HCT116 (cell line): Measurements from ENCODE around the gene TARS3. TPM values are rescaled to one million over a fixed set of nuclear protein-coding genes. Genes with fewer than 3 reads are reported as not detected.

Experiments
- ATAC-seq: fragments of 200-7000 bp; cut with Tn5 transposase; 2 replicates; pipeline ENCODE4 v1.9.1; 2020; ENCODE audit warnings: mild to moderate bottlenecking, moderate library complexity
- BruUV-seq: library from RNA; stranded (reverse); fragments of 400-500 nt; replicated peaks from 2 replicates; lab custom pipeline; 2021; lab: Mats Ljungman, UMichigan
- CTCF ChIA-PET: fragments of 300-600 bp; sonication (Branson Sonifier 250); formaldehyde crosslinking; loops from one replicate; lab custom pipeline; 2021; ENCODE audit warnings: antibody characterized with exemption; lab: Charles Lee
- POLR2A ChIA-PET: fragments of 300-600, 350-600 bp; sonication (Branson Sonifier 250); formaldehyde crosslinking; loops from one replicate; lab custom pipeline; 2021; ENCODE audit warnings: antibody characterized with exemption; lab: Charles Lee
- RAD21 ChIA-PET, 2 experiments: fragments of 300-600 bp; sonication (Branson Sonifier 250); formaldehyde crosslinking; loops; one replicate each; lab custom pipeline; 2023; ENCODE audit warnings: low total read pairs in 2 of 2; ENCODE audit not compliant: uncharacterized antibody in 2 of 2, unreplicated experiment in 2 of 2, low non-redundant PET in 1 of 2; lab: Charles Lee
- DNase-seq: peaks from one replicate; pipeline ENCODE4 v3.0.0-alpha.2; 2010; ENCODE audit warnings: low read depth, low spot score
- H2AFZ ChIP-seq: fragments of 200-600 bp; shearing (Covaris generic), sonication (generic); 2 replicates; pipeline ENCODE4 v1.6.1; 2017; ENCODE audit warnings: low read depth, mixed run types, mixed read lengths, antibody characterized with exemption, low read length; ENCODE audit not compliant: poor library complexity, severe bottlenecking
- H3K27ac ChIP-seq: 2 replicates; pipeline ENCODE4 v1.5.1; 2012; ENCODE audit warnings: low read depth, low read length
- H3K27me3 ChIP-seq: fragments of 200-600 bp; sonication (generic); 2 replicates; pipeline ENCODE4 v1.6.1; 2016; ENCODE audit warnings: mixed run types, low read length, mixed read lengths; ENCODE audit not compliant: insufficient read depth
- H3K36me3 ChIP-seq, 2 experiments: fragments of 200-500 bp in 1 of 2; fragments of 200-600 bp in 1 of 2; sonication (Bioruptor generic) in 1 of 2; sonication (generic) in 1 of 2; 2 replicates each; pipeline versions ENCODE4 v1.5.1 to v1.6.1; 2014 to 2016; ENCODE audit warnings: low read length in 2 of 2, inconsistent platforms in 1 of 2, mixed read lengths in 1 of 2, mixed run types in 1 of 2; ENCODE audit not compliant: insufficient read depth in 2 of 2, control insufficient read depth in 1 of 2
- H3K4me1 ChIP-seq, 2 experiments: fragments of 200-600 bp in 1 of 2; sonication (generic) in 1 of 2; 2 replicates each; pipeline versions ENCODE4 v1.5.1 to v1.6.1; 2012 to 2017; ENCODE audit warnings: low read length in 2 of 2, inconsistent platforms in 1 of 2, mild to moderate bottlenecking in 1 of 2, mixed read lengths in 1 of 2, mixed run types in 1 of 2, moderate library complexity in 1 of 2; ENCODE audit not compliant: insufficient read depth in 2 of 2, control insufficient read depth in 1 of 2
- H3K4me2 ChIP-seq: fragments of 200-600 bp; sonication (generic); 2 replicates; pipeline ENCODE4 v1.6.1; 2017; ENCODE audit warnings: mixed run types, low read length, mixed read lengths
- H3K4me3 ChIP-seq, 2 experiments: fragments of 200-600 bp in 1 of 2; sonication (generic) in 1 of 2; replicated peaks in 1 of 2; 2 replicates each; pipeline ENCODE4 v1.5.1; 2011 to 2016; ENCODE audit warnings: low read length in 2 of 2, control low read depth in 1 of 2, low read depth in 1 of 2, mild to moderate bottlenecking in 1 of 2, mixed read lengths in 1 of 2, mixed run types in 1 of 2
- H3K79me2 ChIP-seq: fragments of 200-600 bp; sonication (generic); 2 replicates; pipeline ENCODE4 v1.6.1; 2017; ENCODE audit warnings: mild to moderate bottlenecking, mixed run types, low read length, moderate library complexity, mixed read lengths; ENCODE audit not compliant: insufficient read depth
- H3K9ac ChIP-seq: fragments of 200-600 bp; sonication (generic); 2 replicates; pipeline ENCODE4 v1.6.1; 2016; ENCODE audit warnings: low read length, mixed read lengths
- H3K9me2 ChIP-seq: fragments of 200-600 bp; sonication (generic), shearing (Covaris generic); 2 replicates; pipeline ENCODE4 v1.6.1; 2017; ENCODE audit warnings: mixed run types, mild to moderate bottlenecking, moderate library complexity; ENCODE audit not compliant: insufficient read depth
- H3K9me3 ChIP-seq, 2 experiments: fragments of 200-500 bp in 1 of 2; fragments of 200-600 bp in 1 of 2; sonication (Bioruptor generic) in 1 of 2; sonication (generic) in 1 of 2; 2 replicates each; pipeline ENCODE4 v1.6.1; 2014 to 2017; ENCODE audit warnings: low read length in 2 of 2, mixed read lengths in 2 of 2, inconsistent platforms in 1 of 2, low read depth in 1 of 2, mild to moderate bottlenecking in 1 of 2, mixed run types in 1 of 2, moderate library complexity in 1 of 2; ENCODE audit not compliant: control insufficient read depth in 1 of 2, insufficient read depth in 1 of 2
- H4K20me1 ChIP-seq: fragments of 200-600 bp; sonication (generic), shearing (Covaris generic); 2 replicates; pipeline ENCODE4 v1.6.1; 2017; ENCODE audit warnings: mixed run types, mild to moderate bottlenecking, moderate library complexity; ENCODE audit not compliant: insufficient read depth
- CBX3 ChIP-seq: IDR thresholded peaks from 2 replicates; pipeline ENCODE4 v1.6.1; 2012; ENCODE audit warnings: low read depth
- EGR1 ChIP-seq: IDR thresholded peaks from 2 replicates; pipeline ENCODE4 v1.6.1; 2012; ENCODE audit warnings: low read depth
- ELF1 ChIP-seq: IDR thresholded peaks from 2 replicates; pipeline ENCODE4 v1.6.1; 2012; ENCODE audit warnings: low read depth, borderline replicate concordance
- EZH2 ChIP-seq: fragments of 200-600 bp; sonication (generic); IDR thresholded peaks from 2 replicates; pipeline ENCODE4 v1.6.1; 2017; ENCODE audit warnings: antibody characterized with exemption, mixed run types
- EZH2phosphoT487 ChIP-seq: fragments of 200-600 bp; IDR thresholded peaks from 2 replicates; pipeline ENCODE4 v1.6.1; 2018; ENCODE audit warnings: antibody characterized with exemption, borderline replicate concordance
- FOSL1 ChIP-seq: IDR thresholded peaks from 2 replicates; pipeline ENCODE4 v1.6.1; 2012; ENCODE audit warnings: low read depth
- JUND ChIP-seq: IDR thresholded peaks from 2 replicates; pipeline ENCODE4 v1.6.1; 2012
- MAX ChIP-seq: IDR thresholded peaks from 2 replicates; pipeline ENCODE4 v1.6.1; 2012
- POLR2A ChIP-seq: IDR thresholded peaks from 2 replicates; pipeline ENCODE4 v1.7.0; 2011; ENCODE audit warnings: borderline replicate concordance; ENCODE audit not compliant: insufficient read depth, insufficient read length; ENCODE audit errors: extremely low read depth
- POLR2AphosphoS5 ChIP-seq: IDR thresholded peaks from 2 replicates; pipeline ENCODE4 v1.6.1; 2011; ENCODE audit warnings: mild to moderate bottlenecking, low read depth, low read length, moderate library complexity
- RAD21 ChIP-seq: IDR thresholded peaks from 2 replicates; pipeline ENCODE4 v1.6.1; 2012; ENCODE audit warnings: low read depth, mild to moderate bottlenecking
- SIN3A ChIP-seq: IDR thresholded peaks from 2 replicates; pipeline ENCODE4 v1.6.1; 2012; ENCODE audit warnings: low read depth
- ZBTB33 ChIP-seq: IDR thresholded peaks from 2 replicates; pipeline ENCODE4 v1.6.1; 2011; ENCODE audit warnings: mild to moderate bottlenecking, low read length, moderate library complexity; ENCODE audit not compliant: insufficient replicate concordance; ENCODE audit errors: extremely low read depth
- ZFX ChIP-seq: fragments of 450-650 bp; IDR thresholded peaks from 2 replicates; pipeline ENCODE4 v1.6.1; 2017
- intact Hi-C: fragments of 100-400 bp; cut with micrococcal nuclease; formaldehyde crosslinking; loops from 2 replicates; pipeline ENCODE4 v1.10.0; 2022
- total RNA-seq: library from RNA; stranded (reverse); gene quantifications from one replicate; pipeline ENCODE4 v1.2.1, GENCODE V29; 2021; ENCODE audit not compliant: unreplicated experiment
- TF ChIP-seq, protein P1 (sequence below): IDR thresholded peaks from 2 replicates; pipeline ENCODE4 v1.6.1; 2012; ENCODE audit warnings: low read depth
- TF ChIP-seq, protein P2 (sequence below), 3 experiments: fragments of 200-600 bp in 1 of 3; sonication (generic) in 1 of 3; IDR thresholded peaks in 2 of 3; conservative IDR thresholded peaks in 1 of 3; 2 replicates each; pipeline ENCODE4 v1.5.1; 2012 to 2017; ENCODE audit warnings: low read depth in 2 of 3, low read length in 2 of 3, antibody characterized with exemption in 1 of 3, borderline replicate concordance in 1 of 3, control low read depth in 1 of 3, mild to moderate bottlenecking in 1 of 3, mixed read lengths in 1 of 3, mixed run types in 1 of 3, moderate library complexity in 1 of 3; ENCODE audit not compliant: insufficient read depth in 1 of 3

Gene TARS3
- total RNA-seq, 1 experiment from 2014 or later = 11.1 TPM

DNA sequence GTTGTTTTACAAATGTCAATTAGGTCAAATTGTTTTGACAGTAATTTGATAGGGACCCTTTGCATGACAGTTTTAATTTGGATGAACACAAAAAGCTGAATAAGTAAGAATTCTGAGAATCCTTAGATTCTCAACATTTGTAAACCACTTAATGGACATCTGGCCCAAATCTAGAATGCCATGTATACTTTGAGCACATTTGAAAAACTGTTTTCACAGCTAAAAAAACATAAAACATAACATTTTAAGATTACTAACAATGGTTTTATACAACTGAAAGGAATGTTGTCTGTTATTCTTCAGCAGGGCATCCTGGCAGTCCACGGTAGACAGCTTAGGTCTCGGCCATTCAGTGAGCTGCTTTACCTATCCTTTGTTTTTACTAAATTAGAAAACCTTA lies 37.6 kb downstream of the TARS3 start:
- ChIA-PET POLR2A (no interaction called here), RAD21 (no interaction called here), CTCF (no interaction called here)
- H3K9me2 ChIP-seq = no peaks in the 10 kb centered on the region
- H2AFZ ChIP-seq = no peak overlapping the region
- no peak overlapping the region for H3K4me2 ChIP-seq
- ATAC-seq = no peak
- BruUV-seq = no TSS peak
- intact Hi-C loops = no loop called here
- H4K20me1 ChIP-seq = no peaks in the 10 kb centered on the region
- H3K36me3 ChIP-seq = peaks cover 0 to 6% of the 10 kb centered on the region in 2 experiments; a peak in 1 of 4 replicates
- no peaks in the 10 kb centered on the region for H3K9me3 ChIP-seq
- no peaks in the 10 kb centered on the region for H3K4me1 ChIP-seq
- H3K4me3 ChIP-seq = no peak overlapping the region
- H3K9ac ChIP-seq = no peak overlapping the region
- H3K27me3 ChIP-seq = no peaks in the 10 kb centered on the region
- no peak for TF ChIP-seq EZH2phosphoT487
- no peak for TF ChIP-seq JUND
- TF ChIP-seq MAX = no peak
- no peak for TF ChIP-seq POLR2A
- TF ChIP-seq SIN3A = no peak
- no peak for TF ChIP-seq RAD21
- TF ChIP-seq, protein P1, sequence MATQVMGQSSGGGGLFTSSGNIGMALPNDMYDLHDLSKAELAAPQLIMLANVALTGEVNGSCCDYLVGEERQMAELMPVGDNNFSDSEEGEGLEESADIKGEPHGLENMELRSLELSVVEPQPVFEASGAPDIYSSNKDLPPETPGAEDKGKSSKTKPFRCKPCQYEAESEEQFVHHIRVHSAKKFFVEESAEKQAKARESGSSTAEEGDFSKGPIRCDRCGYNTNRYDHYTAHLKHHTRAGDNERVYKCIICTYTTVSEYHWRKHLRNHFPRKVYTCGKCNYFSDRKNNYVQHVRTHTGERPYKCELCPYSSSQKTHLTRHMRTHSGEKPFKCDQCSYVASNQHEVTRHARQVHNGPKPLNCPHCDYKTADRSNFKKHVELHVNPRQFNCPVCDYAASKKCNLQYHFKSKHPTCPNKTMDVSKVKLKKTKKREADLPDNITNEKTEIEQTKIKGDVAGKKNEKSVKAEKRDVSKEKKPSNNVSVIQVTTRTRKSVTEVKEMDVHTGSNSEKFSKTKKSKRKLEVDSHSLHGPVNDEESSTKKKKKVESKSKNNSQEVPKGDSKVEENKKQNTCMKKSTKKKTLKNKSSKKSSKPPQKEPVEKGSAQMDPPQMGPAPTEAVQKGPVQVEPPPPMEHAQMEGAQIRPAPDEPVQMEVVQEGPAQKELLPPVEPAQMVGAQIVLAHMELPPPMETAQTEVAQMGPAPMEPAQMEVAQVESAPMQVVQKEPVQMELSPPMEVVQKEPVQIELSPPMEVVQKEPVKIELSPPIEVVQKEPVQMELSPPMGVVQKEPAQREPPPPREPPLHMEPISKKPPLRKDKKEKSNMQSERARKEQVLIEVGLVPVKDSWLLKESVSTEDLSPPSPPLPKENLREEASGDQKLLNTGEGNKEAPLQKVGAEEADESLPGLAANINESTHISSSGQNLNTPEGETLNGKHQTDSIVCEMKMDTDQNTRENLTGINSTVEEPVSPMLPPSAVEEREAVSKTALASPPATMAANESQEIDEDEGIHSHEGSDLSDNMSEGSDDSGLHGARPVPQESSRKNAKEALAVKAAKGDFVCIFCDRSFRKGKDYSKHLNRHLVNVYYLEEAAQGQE = no peak
- TF ChIP-seq, protein P2, sequence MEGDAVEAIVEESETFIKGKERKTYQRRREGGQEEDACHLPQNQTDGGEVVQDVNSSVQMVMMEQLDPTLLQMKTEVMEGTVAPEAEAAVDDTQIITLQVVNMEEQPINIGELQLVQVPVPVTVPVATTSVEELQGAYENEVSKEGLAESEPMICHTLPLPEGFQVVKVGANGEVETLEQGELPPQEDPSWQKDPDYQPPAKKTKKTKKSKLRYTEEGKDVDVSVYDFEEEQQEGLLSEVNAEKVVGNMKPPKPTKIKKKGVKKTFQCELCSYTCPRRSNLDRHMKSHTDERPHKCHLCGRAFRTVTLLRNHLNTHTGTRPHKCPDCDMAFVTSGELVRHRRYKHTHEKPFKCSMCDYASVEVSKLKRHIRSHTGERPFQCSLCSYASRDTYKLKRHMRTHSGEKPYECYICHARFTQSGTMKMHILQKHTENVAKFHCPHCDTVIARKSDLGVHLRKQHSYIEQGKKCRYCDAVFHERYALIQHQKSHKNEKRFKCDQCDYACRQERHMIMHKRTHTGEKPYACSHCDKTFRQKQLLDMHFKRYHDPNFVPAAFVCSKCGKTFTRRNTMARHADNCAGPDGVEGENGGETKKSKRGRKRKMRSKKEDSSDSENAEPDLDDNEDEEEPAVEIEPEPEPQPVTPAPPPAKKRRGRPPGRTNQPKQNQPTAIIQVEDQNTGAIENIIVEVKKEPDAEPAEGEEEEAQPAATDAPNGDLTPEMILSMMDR (IDR thresholded peaks at IDR 0.05 in 2 of 3, conservative IDR thresholded peaks at IDR 0.05 in 1 of 3; ENCODE audit: borderline replicate concordance in 1 of 3, insufficient read depth in 1 of 3, low read depth in 2 of 3, low read length in 2 of 3) = no peak
- TF ChIP-seq CBX3 = no peak
- no peak for TF ChIP-seq POLR2AphosphoS5
- TF ChIP-seq ZBTB33 = no peak
- no peak for TF ChIP-seq ZFX
- no peak for TF ChIP-seq ELF1
- no peak for TF ChIP-seq EZH2
- TF ChIP-seq FOSL1 = no peak
- no peak for TF ChIP-seq EGR1
- H3K79me2 ChIP-seq = no peaks in the 10 kb centered on the region
- DNase-seq = no peak
- no peak overlapping the region for H3K27ac ChIP-seq
